Measurements from ENCODE around the gene TNFRSF8. TPM values are rescaled to one million over a fixed set of nuclear protein-coding genes. Genes with fewer than 3 reads are reported as not detected.

Gene TNFRSF8
- total RNA-seq, 6 experiments from 2014 or later, result 0.07 TPM; not detected in 5

GRCh38 chr1:12185918-12186678, 123.0 kb downstream of the TNFRSF8 start:
- TF ChIP-seq, protein P1, sequence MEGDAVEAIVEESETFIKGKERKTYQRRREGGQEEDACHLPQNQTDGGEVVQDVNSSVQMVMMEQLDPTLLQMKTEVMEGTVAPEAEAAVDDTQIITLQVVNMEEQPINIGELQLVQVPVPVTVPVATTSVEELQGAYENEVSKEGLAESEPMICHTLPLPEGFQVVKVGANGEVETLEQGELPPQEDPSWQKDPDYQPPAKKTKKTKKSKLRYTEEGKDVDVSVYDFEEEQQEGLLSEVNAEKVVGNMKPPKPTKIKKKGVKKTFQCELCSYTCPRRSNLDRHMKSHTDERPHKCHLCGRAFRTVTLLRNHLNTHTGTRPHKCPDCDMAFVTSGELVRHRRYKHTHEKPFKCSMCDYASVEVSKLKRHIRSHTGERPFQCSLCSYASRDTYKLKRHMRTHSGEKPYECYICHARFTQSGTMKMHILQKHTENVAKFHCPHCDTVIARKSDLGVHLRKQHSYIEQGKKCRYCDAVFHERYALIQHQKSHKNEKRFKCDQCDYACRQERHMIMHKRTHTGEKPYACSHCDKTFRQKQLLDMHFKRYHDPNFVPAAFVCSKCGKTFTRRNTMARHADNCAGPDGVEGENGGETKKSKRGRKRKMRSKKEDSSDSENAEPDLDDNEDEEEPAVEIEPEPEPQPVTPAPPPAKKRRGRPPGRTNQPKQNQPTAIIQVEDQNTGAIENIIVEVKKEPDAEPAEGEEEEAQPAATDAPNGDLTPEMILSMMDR (IDR thresholded peaks at IDR 0.05), result no peak
- no peak overlapping the region for H3K27ac Mint-ChIP-seq
- no peaks in the 10 kb centered on the region for H3K9me3 Mint-ChIP-seq

DNA sequence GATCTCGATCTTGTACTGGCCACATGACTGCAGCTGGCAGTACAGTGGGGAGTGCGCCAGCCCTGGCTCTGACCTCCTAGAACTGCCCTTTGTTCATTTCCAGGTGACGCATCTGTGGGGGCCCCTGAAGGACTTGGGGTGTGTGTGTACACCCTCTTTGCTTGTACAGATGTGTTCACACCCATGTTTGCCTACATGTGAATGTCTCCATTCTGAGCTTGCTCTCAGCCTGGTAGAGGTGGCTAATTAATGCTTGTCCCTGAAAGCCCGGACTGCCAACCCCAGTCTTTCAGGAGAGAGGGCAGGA, 123.5 kb downstream of the TNFRSF8 start:
- no peak overlapping the region for H3K4me3 Mint-ChIP-seq
- H3K9me3 Mint-ChIP-seq, result no peaks in the 10 kb centered on the region
- H3K27me3 Mint-ChIP-seq (ENCODE audit: insufficient read depth), result peaks cover 17% of the 10 kb centered on the region
- TF ChIP-seq, protein P1 (IDR thresholded peaks at IDR 0.05), result no peak
- H3K4me1 Mint-ChIP-seq (ENCODE audit: low read depth), result peaks cover 9% of the 10 kb centered on the region
- no peak overlapping the region for H3K27ac Mint-ChIP-seq
- no peaks in the 10 kb centered on the region for H3K36me3 Mint-ChIP-seq (ENCODE audit: low read depth)
- DNase-seq, result no peak

More at GRCh38 chr1:12185918-12186678, 123.0 kb downstream of the TNFRSF8 start:
- H3K4me3 Mint-ChIP-seq, result no peak overlapping the region
- peaks cover 9% of the 10 kb centered on the region for H3K4me1 Mint-ChIP-seq (ENCODE audit: low read depth)
- H3K27me3 Mint-ChIP-seq (ENCODE audit: insufficient read depth), result peaks cover 17% of the 10 kb centered on the region
- H3K36me3 Mint-ChIP-seq (ENCODE audit: low read depth), result no peaks in the 10 kb centered on the region
- no peak for DNase-seq

DNA sequence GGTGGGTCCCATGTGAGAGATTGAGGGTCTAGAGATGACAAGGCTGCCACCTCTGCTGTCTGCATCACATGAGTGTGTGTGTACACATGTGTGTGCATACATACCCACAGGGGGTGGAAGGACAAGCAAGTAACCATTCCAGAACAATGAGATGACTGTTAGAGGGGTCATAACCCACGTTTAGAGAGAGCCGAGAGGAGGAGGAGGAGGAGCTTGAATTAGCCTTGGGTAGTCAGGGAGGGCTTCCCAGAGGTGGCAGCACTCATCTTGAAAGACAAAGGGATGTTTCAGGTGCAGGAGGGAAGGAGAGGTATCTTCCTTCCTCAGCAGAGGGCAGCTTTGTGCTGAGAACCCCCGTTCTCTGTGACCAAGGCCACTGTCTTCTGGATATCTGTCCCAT, 125.0 kb downstream of the TNFRSF8 start:
- TF ChIP-seq, protein P1 (IDR thresholded peaks at IDR 0.05), result no peak
- H3K36me3 Mint-ChIP-seq (ENCODE audit: low read depth), result no peaks in the 10 kb centered on the region
- peaks cover 9% of the 10 kb centered on the region for H3K4me1 Mint-ChIP-seq (ENCODE audit: low read depth)
- H3K9me3 Mint-ChIP-seq, result no peaks in the 10 kb centered on the region
- H3K27ac Mint-ChIP-seq, result no peak overlapping the region
- no peak for DNase-seq
- no peak overlapping the region for H3K4me3 Mint-ChIP-seq
- H3K27me3 Mint-ChIP-seq (ENCODE audit: insufficient read depth), result peaks cover 16% of the 10 kb centered on the region

DNA sequence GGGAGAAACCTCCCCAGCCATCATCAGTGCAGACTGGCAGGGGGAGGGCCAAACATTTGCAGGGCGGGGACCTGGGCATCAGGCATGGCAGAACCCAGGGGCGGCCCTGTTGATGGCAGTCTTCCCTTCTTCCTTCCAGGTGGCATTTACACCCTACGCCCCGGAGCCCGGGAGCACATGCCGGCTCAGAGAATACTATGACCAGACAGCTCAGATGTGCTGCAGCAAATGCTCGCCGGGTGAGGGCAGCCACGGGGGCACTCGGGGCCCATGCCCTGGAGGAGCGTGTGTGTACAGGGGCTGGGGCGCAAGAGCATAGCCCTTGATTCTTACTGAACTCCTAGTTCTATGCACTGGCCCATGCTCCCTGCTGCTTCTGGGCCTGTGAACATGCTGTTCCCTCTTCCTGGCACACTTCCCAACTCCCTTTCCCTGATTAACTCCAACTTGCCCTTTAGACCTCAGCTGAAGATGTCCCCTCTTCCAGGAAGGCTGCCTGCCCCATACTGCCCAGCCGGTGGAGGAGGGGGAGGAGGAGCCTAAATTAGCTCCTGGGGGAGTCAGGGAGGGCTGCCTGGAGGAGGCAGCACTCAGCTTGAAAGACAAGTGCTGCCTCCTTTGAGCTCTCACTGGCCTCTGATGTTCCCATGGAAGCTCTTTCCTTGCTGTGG, 125.7 kb downstream of the TNFRSF8 start:
- Mint-ChIP-seq H3K9me3 (no peaks in the 10 kb centered on the region), H3K27ac (no peak overlapping the region), H3K36me3 (ENCODE audit: low read depth) (no peaks in the 10 kb centered on the region), H3K27me3 (ENCODE audit: insufficient read depth) (peaks cover 13% of the 10 kb centered on the region), H3K4me3 (no peak overlapping the region), H3K4me1 (ENCODE audit: low read depth) (peaks cover 7% of the 10 kb centered on the region)
- TF ChIP-seq, protein P1 (IDR thresholded peaks at IDR 0.05), result no peak
- no peak for DNase-seq

- Mint-ChIP-seq H3K36me3 (ENCODE audit: low read depth) (no peaks in the 10 kb centered on the region), H3K9me3 (no peaks in the 10 kb centered on the region), H3K4me3 (no peak overlapping the region), H3K4me1 (ENCODE audit: low read depth) (peaks cover 2% of the 10 kb centered on the region), H3K27ac (no peak overlapping the region), H3K27me3 (ENCODE audit: insufficient read depth) (peaks cover 14% of the 10 kb centered on the region)
- TF ChIP-seq, protein P1 (IDR thresholded peaks at IDR 0.05), result no peak
- no peak for DNase-seq
Measured at GRCh38 chr1:12189328-12189682, 126.2 kb downstream of the TNFRSF8 start.

Measured in HFFc6 (cell line).